ENCODE measurements around the gene RPRML.
"Not testable (repeated sequence)": the region's sequence is repeated elsewhere in the genome, so short reads cannot be mapped to it uniquely, and the experiment has no call there.

The RPRML gene

DNA sequence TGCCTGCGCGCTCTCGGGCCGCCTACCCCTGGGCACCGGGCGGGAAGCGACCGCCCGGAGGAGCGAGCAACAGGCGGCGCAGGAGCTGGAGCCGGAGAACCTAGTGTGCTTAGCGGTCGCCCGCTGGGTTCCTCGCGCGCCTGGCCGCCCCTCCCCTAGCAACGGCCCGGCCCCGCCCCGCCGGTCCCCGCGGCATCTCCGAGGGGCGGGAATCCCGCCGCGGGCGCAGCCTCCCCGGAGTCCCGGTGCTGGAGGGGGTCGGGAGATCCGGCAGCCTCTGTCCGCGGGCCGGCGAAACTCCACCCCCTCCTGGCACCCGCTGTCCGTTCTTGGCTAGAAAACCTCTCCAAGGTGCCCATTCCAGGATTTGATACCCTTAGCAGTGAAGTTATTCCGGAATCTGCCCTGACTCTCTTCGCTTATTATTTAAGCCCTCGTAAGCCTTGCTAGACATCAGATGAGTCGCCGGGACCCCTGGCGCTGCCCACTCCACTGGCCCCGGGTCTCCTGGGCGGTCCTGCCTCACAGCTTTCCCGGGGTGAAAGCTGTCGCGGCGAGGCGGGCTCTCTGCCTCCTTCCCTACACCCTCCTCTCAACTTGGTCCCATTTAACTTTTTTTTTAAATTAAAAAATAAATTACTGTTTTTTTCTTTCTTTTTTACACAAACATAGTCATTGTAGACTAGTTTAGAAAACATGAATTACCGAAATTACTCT lies at the start of gene RPRML:
Gene RPRML, minus strand, starts transcription at position 107 of the 717 bp plus-strand sequence. CDS start 246 bp downstream, outside the sequence.
- Histone ChIP-seq H3K9me3 (no peaks in the 10 kb centered on the region), H3K4me1 (no peaks in the 10 kb centered on the region), H3K4me3 (peak within 1 kb of the TSS; percentile 36), H3K27me3 (ENCODE audit: low read depth) (peaks cover 19% of the 10 kb centered on the region), H3K36me3 (replicated peaks) (no peaks in the 10 kb centered on the region)
- in situ Hi-C loops (cut with MboI; ENCODE audit: low sequenced_read_pairs) = no loop called here
- DNase-seq (ENCODE audit: low spot score in 2 of 2) = peak; percentile 46 to 75

DNA sequence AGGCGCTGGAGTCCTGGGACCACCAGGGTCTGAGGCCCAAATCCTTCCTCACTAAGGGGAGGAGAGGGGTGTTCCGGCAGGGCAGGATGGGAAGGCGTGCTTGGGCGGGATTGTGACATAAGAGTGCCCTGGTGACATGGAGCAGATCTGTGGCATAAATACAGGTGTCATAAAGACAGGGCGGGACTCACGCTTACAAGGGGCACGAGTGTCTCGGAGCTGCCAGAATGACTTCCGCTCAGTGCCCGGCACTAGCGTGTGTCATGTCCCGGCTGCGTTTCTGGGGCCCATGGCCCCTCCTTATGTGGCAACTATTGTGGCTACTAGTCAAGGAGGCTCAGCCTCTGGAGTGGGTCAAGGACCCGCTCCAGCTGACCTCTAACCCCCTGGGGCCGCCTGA lies 37.9 kb upstream of the RPRML start:
- H3K9me3 ChIP-seq; H3K4me3 ChIP-seq; in situ Hi-C loops (cut with MboI; ENCODE audit: low sequenced_read_pairs): not testable (repeated sequence)

DNA sequence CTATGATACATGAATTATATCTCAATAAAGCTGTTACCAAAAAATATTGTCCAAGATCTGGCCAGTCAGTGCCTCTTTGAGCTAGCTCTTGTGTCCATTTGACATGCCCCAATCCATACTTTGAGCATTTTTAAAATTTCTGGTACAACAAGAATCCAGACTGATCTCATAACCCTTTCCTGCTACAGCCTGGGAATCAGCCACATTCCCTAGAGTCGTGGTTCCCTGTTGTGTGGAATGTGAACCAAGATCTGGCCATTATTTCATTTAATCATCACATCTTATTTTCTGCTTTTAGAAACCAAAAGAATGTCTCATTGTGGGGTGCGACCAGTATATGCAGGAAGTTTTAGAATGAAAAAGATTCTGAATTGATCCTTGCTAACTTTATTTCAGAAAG lies 34.3 kb upstream of the RPRML start:
- Histone ChIP-seq H3K27me3 (ENCODE audit: low read depth) (no peaks in the 10 kb centered on the region), H3K4me1 (no peaks in the 10 kb centered on the region), H3K4me3 (no peak overlapping the region), H3K36me3 (replicated peaks) (no peaks in the 10 kb centered on the region), H3K9me3 (no peaks in the 10 kb centered on the region)
- DNase-seq (ENCODE audit: low spot score in 2 of 2) = no peak
- in situ Hi-C loops (cut with MboI; ENCODE audit: low sequenced_read_pairs) = no loop called here

More for the DNA sequence above, 37.9 kb upstream of the RPRML start:
- not testable (repeated sequence) for H3K36me3 ChIP-seq (replicated peaks); DNase-seq (ENCODE audit: low spot score in 2 of 2); H3K4me1 ChIP-seq; H3K27me3 ChIP-seq (ENCODE audit: low read depth)

DNA sequence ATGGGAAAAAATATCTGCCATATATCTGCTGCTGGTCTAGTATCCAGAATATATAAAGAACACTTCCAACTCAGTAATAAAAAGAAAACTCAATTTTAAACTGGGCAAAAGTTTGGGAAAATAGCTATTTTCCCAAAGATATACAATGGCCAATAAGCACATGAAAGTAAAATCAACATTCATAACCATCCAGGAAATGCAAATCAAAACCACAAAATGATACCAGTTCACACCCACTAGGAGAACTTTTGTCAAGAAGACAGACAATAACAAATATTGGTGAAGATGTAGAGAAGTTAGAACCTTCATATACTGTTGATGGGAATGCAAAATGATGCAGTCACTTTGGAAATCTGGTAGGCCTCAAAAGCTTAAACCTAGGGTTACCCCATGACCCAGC lies 33.4 kb upstream of the RPRML start:
- Histone ChIP-seq H3K9me3 (no peaks in the 10 kb centered on the region), H3K4me1 (no peaks in the 10 kb centered on the region), H3K4me3 (no peak overlapping the region), H3K36me3 (replicated peaks) (no peaks in the 10 kb centered on the region), H3K27me3 (ENCODE audit: low read depth) (no peaks in the 10 kb centered on the region)
- DNase-seq (ENCODE audit: low spot score in 2 of 2) = no peak
- in situ Hi-C loops (cut with MboI; ENCODE audit: low sequenced_read_pairs) = no loop called here

DNA sequence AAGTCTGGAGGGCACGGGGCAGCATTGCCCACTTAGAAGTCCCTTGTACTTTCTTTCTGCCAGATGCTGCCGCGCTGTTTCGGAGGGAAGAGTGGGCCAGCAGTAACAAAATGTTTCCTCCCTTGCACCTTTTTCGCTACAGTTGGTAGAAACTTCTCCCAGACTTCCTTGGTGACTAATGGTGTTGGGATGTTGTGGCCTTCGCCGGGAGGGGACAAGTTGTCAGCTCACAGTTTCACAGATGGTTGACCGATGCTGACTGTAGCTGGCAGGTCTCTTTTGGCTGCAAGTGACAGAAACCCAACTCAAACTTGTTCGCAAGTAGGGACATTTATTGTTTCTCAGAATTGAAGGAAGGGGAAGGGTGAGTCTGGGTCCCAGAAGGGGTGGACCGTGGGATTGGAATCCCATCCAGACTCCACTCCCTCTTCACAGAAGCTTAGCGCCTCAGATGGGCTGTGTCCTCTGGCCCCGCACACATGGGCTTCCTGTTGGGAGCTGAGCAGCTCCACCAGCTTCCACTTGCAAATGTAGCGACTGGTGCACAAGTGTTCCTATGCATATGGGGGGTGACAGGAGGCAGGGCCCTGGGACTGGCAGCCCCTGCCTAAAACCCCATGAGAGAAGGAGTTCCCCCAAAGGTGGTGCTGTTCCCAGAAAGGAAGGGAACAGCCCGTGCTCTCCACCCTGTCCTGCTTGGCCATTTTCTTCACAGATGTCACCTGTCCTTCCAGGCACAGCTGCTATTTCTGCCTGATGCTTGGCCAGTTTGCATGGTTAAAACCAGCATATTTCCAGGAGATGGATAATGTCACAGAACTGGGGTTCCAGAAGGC lies 30.9 kb upstream of the RPRML start:
- no peaks in the 10 kb centered on the region for H3K36me3 ChIP-seq (replicated peaks)
- in situ Hi-C loops (cut with MboI; ENCODE audit: low sequenced_read_pairs) = no loop called here
- no peaks in the 10 kb centered on the region for H3K9me3 ChIP-seq
- DNase-seq (ENCODE audit: low spot score in 2 of 2) = no peak
- no peak overlapping the region for H3K4me3 ChIP-seq
- H3K4me1 ChIP-seq = no peaks in the 10 kb centered on the region
- no peaks in the 10 kb centered on the region for H3K27me3 ChIP-seq (ENCODE audit: low read depth)

DNA sequence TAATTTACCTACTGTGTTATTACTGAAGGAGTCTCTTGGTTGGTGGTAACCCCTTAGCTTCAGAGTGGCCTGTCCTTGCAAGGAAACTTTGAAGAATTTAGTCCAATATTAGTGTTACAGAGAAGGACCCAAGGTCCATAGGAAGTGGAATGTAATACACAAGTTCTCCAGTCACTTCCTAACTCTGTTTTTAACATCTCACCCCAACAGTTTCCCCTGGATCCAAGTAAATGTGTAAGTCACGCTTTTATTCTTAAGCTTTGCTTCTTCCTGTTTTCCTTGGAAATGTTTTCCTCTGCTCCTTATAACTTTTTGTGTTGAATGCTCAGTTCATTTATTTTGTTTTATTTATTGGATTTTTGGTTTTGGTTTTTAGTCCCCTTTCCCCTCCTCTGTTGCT lies 25.9 kb upstream of the RPRML start:
- in situ Hi-C loops (cut with MboI; ENCODE audit: low sequenced_read_pairs) = no loop called here
- Histone ChIP-seq H3K4me1 (no peaks in the 10 kb centered on the region), H3K36me3 (replicated peaks) (no peaks in the 10 kb centered on the region), H3K4me3 (no peak overlapping the region), H3K27me3 (ENCODE audit: low read depth) (no peaks in the 10 kb centered on the region), H3K9me3 (no peaks in the 10 kb centered on the region)
- DNase-seq (ENCODE audit: low spot score in 2 of 2) = no peak

DNA sequence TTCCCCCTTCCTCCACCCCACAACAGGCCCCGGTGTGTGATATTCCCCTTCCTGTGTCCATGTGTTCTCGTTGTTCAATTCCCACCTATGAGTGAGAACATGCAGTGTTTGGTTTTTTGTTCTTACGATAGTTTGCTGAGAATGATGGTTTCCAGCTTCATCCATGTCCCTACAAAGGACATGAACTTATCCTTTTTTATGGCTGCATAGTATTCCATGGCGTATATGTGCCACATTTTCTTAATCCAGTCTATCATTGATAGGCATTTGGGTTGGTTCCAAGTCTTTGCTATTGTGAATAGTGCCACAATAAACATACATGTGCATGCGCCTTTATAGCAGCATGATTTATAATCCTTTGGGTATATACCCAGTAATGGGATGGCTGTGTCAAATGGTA lies 24.8 kb upstream of the RPRML start:
- H3K4me1 ChIP-seq; H3K36me3 ChIP-seq (replicated peaks); H3K4me3 ChIP-seq; in situ Hi-C loops (cut with MboI; ENCODE audit: low sequenced_read_pairs); H3K27me3 ChIP-seq (ENCODE audit: low read depth); H3K9me3 ChIP-seq; DNase-seq (ENCODE audit: low spot score in 2 of 2): not testable (repeated sequence)

DNA sequence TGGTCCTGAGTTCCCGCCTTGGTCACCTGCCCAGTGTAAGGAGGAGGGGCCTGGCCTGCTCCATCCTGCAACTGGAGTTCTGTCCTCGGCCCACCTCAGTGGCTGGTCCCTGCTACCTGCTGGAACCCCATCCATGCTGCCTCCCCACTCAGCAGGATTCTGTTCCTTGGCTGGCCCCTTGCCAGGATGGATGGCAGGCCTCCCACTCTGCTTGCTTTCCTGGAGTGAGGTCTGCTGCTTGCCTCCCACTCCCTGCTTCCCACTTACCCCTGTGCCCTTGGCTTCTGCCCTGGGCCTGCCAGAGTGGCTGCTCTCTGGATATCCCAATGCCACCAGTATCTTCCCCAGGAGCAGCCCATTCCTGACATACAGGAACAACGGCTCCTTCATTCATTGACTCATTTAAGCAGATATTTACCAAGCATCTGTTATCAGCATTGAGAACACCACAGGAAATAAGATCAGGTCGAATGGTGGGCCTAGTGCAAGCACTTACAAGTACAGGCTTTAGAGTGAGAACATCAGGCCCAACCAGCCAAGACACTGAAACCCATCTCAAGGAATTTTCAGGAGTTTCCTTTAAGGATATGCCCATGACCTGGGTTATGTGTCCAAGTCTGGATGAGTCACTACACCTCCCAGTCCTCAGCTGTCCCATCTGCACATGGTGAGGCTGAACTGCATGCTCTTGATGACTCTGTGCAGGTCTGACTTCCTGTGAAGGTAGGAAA lies 17.0 kb upstream of the RPRML start:
- in situ Hi-C loops (cut with MboI; ENCODE audit: low sequenced_read_pairs) = no loop called here
- no peak overlapping the region for H3K4me3 ChIP-seq
- no peak for DNase-seq (ENCODE audit: low spot score in 2 of 2)

DNA sequence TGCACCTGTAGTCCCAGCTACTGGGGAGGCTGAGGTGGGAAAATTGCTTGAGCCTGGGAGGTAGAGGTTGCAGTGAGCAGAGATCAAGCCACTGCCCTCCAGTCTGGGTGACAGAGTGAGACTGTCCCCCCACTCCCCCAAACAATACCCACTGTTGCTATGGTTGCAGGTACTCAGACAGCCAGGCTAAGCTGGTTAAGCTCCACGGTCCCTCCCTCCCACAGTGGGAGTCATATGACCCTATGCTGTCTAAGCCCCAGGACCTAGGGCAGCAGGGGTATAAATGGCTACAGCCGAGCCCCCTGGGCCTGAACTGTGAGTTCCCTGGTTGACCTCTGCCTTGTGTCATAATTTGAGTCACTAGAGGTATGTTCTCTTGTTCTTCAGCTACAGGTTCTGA lies 15.9 kb upstream of the RPRML start:
- H3K4me1 ChIP-seq = no peaks in the 10 kb centered on the region
- no peaks in the 10 kb centered on the region; the same call in 1 of the 2 replicates for H3K27me3 ChIP-seq (ENCODE audit: low read depth)
- H3K36me3 ChIP-seq (replicated peaks) = no peaks in the 10 kb centered on the region
- DNase-seq (ENCODE audit: low spot score in 2 of 2) = no peak
- no peaks in the 10 kb centered on the region for H3K9me3 ChIP-seq
- no peak overlapping the region for H3K4me3 ChIP-seq
- in situ Hi-C loops (cut with MboI; ENCODE audit: low sequenced_read_pairs) = no loop called here

More for the DNA sequence above, 17.0 kb upstream of the RPRML start:
- Histone ChIP-seq H3K27me3 (ENCODE audit: low read depth) (no peaks in the 10 kb centered on the region), H3K4me1 (no peaks in the 10 kb centered on the region), H3K36me3 (replicated peaks) (no peaks in the 10 kb centered on the region), H3K9me3 (no peaks in the 10 kb centered on the region)

DNA sequence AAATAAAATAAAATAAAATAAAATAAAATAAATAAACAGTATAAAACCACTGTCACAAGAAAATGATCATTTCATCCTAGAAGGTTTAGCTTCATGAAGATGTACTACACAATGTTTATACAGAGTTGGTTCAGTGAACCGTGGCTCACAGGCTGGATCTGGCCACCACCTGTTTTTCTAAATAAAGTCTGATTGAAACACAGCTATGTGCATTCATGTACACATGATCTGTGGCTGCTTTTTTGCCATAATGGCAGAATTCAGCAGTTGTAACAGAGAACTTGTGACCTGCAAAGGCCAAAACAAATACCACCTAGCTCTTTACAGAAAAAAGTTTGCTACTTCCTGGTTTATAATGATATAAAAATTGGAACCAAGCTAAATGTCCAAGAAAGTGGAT lies 12.6 kb upstream of the RPRML start:
- no peaks in the 10 kb centered on the region for H3K4me1 ChIP-seq
- in situ Hi-C loops (cut with MboI; ENCODE audit: low sequenced_read_pairs) = no loop called here
- H3K4me3 ChIP-seq = no peak overlapping the region
- no peaks in the 10 kb centered on the region for H3K36me3 ChIP-seq (replicated peaks)
- H3K9me3 ChIP-seq = no peaks in the 10 kb centered on the region
- DNase-seq (ENCODE audit: low spot score in 2 of 2) = no peak
- peaks cover 4% of the 10 kb centered on the region; the same call in 1 of the 2 replicates for H3K27me3 ChIP-seq (ENCODE audit: low read depth)

DNA sequence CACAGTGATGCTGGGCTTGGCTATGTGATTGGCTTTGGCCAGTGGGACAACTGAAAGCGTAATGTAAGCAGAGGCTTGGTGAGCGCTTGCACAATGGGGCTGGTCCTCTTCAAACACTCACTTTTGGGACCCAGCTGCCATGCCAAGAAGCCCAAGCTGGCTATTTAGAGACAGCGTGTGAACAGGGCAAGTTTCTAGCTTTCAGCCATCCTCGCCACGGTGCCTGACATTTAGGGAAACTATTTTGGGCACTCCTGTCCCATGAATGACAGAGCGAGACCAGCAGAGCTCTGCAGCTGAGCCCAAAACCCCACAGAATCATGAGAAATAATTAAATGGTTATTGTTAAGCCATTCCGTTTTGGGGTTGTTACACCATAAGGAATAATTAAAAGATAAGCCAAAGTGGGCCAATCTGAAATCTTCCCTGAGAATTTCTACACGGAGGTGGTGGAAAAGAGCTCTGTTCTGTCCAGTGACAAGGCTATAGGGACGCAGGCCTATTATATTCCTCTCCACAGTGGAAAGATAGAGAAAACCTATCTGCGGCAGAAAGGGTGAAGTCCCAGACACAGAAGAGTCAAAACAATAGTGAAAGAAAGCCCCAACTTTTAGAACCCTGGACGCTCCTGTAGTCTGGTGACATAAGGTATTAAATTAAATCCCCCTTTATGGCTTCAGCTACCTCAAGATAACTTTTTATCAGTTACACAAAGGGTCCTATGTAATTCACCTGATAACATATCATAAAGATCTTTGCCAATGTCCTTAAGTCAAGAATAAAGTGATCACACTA lies 10.8 kb upstream of the RPRML start:
- in situ Hi-C loops (cut with MboI; ENCODE audit: low sequenced_read_pairs) = no loop called here
- no peak for DNase-seq (ENCODE audit: low spot score in 2 of 2)

DNA sequence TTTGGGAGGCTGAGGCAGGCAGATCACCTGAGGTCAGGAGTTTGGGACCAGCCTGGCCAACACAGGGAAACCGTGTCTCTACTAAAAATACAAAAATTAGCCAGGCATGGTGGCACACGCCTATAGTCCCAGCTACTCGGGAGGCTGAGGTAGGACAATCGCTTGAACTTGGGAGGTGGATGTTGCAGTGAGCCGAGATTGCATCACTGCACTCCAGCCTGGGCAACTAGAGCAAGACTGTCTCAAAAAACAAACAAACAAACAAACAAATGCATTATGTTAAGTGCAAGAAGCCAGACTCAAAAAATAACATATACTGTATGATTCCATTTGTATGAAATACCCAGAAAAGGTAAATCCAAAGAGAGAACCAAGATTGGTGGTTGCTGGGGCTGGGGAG lies 8.9 kb upstream of the RPRML start:
- H3K4me3 ChIP-seq; DNase-seq (ENCODE audit: low spot score in 2 of 2); H3K27me3 ChIP-seq (ENCODE audit: low read depth); H3K9me3 ChIP-seq; H3K4me1 ChIP-seq; H3K36me3 ChIP-seq (replicated peaks); in situ Hi-C loops (cut with MboI; ENCODE audit: low sequenced_read_pairs): not testable (repeated sequence)

More for the DNA sequence above, 10.8 kb upstream of the RPRML start:
- H3K36me3 ChIP-seq (replicated peaks) = no peaks in the 10 kb centered on the region
- no peaks in the 10 kb centered on the region for H3K4me1 ChIP-seq
- peaks cover 4% of the 10 kb centered on the region; the same call in 1 of the 2 replicates for H3K27me3 ChIP-seq (ENCODE audit: low read depth)
- no peak overlapping the region for H3K4me3 ChIP-seq
- H3K9me3 ChIP-seq = no peaks in the 10 kb centered on the region

DNA sequence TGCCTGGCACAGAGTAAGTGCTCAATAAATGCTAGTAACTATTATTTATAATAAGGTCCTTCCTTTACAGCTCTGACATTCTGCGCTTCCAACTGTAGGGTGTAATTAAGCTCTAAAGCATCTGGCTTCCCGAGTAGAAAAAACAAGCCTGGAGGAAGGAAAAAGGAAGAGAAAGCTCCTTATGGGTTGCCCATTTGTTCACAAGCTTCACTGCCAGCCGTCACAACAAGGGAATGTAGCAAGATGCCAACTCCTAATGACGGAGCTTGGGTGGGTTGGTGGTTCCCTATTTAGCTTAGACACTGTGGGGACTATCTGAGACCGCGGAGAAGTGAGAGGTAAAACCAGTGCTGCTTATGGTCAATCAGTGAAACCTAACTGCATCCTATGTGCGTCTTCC lies 7.3 kb upstream of the RPRML start:
- H3K9me3 ChIP-seq = no peaks in the 10 kb centered on the region
- no peak overlapping the region for H3K4me3 ChIP-seq
- no peaks in the 10 kb centered on the region for H3K36me3 ChIP-seq (replicated peaks)
- H3K4me1 ChIP-seq = no peaks in the 10 kb centered on the region
- in situ Hi-C loops (cut with MboI; ENCODE audit: low sequenced_read_pairs) = no loop called here
- H3K27me3 ChIP-seq (ENCODE audit: low read depth) = peaks cover 4% of the 10 kb centered on the region; the same call in 1 of the 2 replicates
- DNase-seq (ENCODE audit: low spot score in 2 of 2) = no peak

All from HAP-1 (cell line).